HG03571 (cell line): ENCODE results near the gene NPTXR.

Experiments
- ATAC-seq: cut with Tn5 transposase; IDR thresholded peaks from one replicate; pipeline ENCODE4 v1.9.1; 2021; ENCODE audit not compliant: unreplicated experiment

Gene NPTXR

GRCh38 chr22:38799265-38800002 is 44.4 kb downstream of the NPTXR start:
- no peak for ATAC-seq

DNA sequence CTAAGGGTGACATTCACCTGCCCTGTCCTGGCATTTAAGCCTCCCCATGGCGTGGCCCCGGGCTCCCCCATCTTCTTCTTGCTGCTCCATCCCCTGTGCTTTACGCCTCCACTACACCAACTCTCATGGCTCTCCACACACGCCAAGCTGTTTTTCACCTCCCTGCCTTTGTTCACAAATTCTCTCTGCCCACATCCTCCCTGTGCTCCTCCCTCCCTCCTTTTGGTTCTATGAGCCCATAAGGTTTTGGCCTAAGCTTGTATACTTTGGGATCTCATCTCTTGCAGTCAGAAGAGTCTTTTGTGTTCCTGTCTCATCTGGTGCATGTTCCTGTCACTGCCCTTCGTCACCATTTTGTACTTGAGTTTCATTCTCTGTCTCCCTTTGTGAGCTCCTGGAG is 45.3 kb downstream of the NPTXR start:
- no peak for ATAC-seq

DNA sequence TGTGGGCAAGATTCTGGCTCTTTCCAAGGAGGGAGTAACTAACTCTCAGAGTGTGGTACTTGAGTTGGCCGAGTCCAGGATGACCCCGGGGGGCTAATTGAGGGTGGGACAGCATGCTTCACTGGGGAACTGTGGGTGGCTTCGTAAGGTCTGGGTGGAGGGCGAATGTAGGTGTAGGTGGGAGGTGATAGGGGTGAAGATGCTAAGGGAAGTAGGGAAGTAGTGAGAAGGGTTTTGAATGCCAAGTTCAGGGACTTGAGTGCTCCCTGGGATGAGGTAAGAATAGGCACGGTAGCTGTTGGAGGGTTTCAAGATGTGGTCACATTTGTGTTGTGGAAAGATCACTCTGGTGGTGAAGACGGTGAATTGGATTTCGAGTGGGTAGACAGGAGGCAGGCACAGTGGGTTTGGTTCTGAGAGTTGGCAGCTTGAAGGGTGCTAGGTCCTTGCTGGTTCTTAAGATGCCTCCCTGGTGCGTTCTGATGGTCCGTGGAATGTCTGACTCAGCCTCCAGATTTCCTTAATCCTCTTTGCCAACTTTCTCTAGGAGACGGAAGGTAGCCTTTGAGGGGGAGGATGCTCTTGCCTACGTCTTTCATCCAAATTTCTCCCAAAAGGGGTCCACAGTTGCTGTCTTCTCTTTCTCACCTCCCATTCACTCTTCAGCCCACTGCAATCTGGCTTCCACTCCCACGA is 47.4 kb downstream of the NPTXR start:
- ATAC-seq: no peak

GRCh38 chr22:38795569-38795968 is 48.3 kb downstream of the NPTXR start:
- ATAC-seq: no peak

GRCh38 chr22:38793721-38794466 is 49.9 kb downstream of the NPTXR start, which contains the start of gene DNAL4:
Gene DNAL4, minus strand, starts transcription at chr22:38794143. Its CDS starts 11,412 bp downstream, at chr22:38782731.
- ATAC-seq: peak; percentile 97

GRCh38 chr22:38793317-38793716 is 50.5 kb downstream of the NPTXR start:
- ATAC-seq: no peak

- no peak for ATAC-seq
Measured at GRCh38 chr22:38792833-38793232, 51.0 kb downstream of the NPTXR start.

GRCh38 chr22:38789606-38790005 is 54.2 kb downstream of the NPTXR start:
- no peak for ATAC-seq

DNA sequence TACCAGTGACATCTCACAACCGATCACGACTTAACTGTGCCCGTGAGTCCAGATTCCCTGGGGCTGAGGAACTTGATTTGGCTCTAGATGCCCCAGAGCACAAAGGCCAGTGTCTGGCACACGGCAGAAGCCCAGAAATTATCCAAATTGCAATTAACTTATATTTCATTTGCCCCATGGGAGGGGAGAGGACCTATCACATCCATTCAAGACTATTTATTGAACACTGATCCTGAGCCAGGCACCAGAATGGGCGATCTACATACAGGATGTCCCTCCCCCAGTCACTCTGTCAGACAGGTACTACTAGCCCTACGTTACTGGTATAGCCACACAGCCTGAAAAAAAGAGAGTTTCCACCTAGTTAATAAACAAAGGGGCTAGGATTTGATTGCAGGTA is 55.0 kb downstream of the NPTXR start:
- ATAC-seq: no peak

GRCh38 chr22:38788021-38788816 is 55.6 kb downstream of the NPTXR start:
- no peak for ATAC-seq

DNA sequence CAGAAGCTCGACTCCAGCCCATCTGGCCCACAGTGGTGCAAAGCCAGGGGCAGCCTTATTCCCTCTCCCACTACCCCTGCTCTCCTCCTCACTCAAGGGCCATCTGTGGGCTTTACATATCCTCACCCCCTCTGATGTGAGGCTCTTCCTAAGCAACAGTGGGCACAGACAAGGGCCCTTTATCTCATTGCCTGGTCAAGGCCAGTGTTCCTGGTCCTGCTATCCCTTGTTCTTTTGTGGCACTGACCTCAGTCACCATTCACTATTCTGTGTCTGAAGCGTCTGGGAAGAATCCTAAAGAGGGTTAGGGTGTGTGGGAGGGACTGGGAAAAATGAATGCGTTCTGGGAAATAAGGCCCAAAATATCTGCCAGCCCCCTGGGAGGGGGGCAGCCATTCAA is 57.2 kb downstream of the NPTXR start:
- ATAC-seq: no peak

DNA sequence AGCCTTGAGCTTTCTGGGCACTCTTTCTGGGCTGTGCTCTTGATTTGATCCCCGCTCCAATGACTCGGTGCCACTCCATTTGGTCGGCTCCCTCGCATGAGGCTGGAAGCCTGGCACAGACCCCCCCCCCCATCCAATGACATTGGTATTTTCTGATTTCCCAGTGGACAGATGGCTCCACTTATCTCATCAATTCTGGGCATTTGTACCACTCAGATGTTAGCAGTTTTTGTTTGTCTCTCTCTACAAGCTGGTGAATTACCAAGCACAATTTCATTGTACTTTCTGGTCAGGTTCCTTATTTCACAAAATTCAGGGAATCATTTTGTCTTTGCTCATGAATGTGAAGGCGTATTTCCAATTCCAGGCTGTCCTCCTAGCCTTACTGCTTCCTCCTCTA is 59.0 kb downstream of the NPTXR start:
- ATAC-seq: no peak

- ATAC-seq: no peak
Measured at GRCh38 chr22:38784035-38784434, 59.8 kb downstream of the NPTXR start.

GRCh38 chr22:38783095-38783615 is 60.7 kb downstream of the NPTXR start:
- no peak for ATAC-seq

GRCh38 chr22:38782402-38783094 is 61.3 kb downstream of the NPTXR start:
- no peak for ATAC-seq

DNA sequence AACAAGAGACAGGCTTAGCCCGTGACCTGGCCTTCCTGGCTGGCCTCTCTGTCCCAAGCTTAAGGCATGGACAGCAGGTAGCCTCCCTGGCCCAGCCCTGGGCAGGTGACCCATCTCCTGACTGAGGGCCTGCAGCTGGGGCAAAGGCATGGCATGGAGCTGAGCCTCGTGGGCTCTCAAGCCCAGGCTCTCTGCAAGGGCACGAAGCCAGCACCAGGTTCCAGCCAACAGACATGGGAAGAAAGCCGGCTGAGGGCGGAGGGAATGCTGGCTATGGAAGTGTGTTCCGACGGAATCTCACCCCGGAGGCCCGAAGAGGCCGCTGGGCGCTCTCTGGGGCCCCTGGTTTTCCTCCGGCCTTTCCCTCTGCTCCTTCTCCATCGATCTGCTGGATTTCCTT is 62.8 kb downstream of the NPTXR start:
- no peak for ATAC-seq

- ATAC-seq: no peak
Measured at GRCh38 chr22:38777087-38777671, 66.6 kb downstream of the NPTXR start.

DNA sequence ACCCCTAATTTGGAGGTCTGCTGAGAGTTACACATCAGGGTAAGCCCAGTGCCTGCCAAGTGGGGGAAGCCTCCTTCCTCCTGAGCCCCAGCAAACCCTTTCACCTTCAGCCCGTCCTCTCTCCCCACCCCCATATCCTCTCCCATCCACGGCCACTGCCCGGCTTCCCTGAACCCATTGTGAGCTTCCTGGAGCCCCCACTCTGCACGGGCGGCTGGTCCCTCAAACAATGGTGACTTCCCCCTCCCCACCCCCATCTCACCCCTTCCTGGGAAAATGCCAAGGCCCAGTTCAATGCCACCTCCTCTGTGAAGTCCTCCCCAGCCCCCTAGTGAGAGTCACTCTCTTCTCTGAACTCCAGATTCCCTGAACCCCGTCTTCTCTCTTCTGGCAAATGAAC is 67.7 kb downstream of the NPTXR start:
- no peak for ATAC-seq

DNA sequence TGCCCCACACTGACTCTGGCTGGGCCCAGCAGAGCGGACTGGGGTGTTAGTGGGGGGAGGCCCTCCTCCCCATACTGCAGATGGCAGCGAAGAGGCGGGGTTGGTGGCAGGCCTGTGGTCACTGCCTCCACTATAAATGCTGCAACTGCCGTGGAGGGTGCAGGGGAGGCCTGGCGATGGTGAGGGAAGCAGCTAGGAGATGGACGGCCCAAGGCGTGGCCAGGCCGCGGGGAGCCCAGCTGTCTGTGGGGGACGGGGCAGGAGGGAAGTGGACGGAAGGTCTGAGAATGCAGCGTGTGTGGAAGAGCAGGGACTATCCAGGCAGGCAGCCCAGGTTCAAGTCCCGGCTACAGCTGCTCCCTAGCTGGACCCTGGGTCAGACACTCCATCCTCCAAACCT is 68.2 kb downstream of the NPTXR start:
- no peak for ATAC-seq
